GM19328 (cell line): ENCODE results near the gene XAB2.
"Not testable (repeated sequence)": the region's sequence is repeated elsewhere in the genome, so short reads cannot be mapped to it uniquely, and the experiment has no call there.

Experiments used
- ATAC-seq: cut with Tn5 transposase; IDR thresholded peaks from one replicate; pipeline ENCODE4 v1.9.1; 2021; ENCODE audit warnings: mild to moderate bottlenecking, moderate library complexity; ENCODE audit not compliant: unreplicated experiment

The XAB2 gene

DNA sequence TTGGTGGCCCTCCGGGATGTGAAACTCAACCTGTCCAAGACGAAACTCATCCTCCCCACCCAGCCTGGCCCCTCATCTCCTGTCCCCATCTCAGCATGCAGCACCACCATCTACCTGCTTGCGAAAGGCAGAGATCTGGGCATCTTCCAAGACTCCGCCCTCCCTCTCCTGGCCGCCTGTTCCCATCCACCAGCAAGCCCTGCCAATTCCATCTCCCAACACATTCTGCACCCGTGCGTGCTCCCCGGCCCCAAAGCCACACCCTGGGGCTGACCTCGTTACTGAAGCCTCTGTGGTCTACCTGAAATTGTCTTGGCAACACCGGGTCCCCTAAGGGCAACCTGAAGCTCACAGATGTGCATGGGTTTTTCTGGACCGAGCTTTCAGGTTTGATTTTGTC lies 46.9 kb downstream of the XAB2 start:
- no peak for ATAC-seq

DNA sequence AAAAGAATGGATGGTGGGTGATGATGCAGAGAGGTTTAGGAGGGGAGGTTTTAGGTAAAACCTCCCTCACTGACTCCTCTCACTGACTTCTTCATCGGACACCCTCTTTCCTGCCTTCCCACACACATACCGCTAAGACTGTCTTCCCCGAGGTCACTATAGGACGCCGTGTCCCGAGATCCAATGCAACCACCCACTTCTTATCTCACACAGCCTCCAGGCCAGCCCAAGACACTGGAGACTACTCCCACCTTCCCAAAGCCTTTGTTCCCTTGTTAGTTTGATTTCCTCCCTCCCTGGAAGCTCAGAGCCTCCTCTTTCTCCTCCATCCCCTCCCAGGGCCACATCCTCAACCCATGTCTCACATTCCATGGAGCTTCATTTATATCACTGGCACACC lies 50.2 kb downstream of the XAB2 start:
- ATAC-seq, result no peak

GRCh38 chr19:7578127-7578526 lies 51.2 kb downstream of the XAB2 start:
- ATAC-seq, result no peak

- ATAC-seq, result not testable (repeated sequence)
Observed at GRCh38 chr19:7577422-7577821, 51.9 kb downstream of the XAB2 start.

DNA sequence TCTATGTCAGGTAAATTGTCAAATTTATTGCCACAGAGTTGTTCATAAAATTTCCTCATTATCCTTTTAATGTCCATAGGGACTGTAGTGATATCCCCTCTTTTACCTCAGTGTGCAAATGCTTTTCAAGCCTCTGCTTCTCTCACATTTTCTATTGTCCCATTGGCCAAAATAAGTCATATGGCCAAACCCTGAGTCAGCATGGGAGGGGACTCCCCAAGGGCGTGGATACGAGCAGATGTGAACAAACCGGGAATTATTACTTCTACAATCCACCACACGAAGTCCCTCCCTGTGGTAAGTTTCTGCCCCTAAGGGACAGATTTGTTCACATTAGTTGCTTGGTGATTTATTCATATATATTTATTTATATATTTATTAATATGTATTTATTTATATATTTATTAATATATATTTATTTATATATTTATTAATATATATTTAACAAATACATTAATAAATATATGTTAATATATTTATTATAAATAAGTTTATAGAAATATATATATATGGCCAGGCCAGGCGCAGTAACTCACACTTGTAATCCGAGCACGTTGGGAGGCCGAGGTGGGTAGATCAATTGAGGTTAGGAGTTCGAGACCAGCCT lies 53.8 kb downstream of the XAB2 start:
- ATAC-seq, result no peak

GRCh38 chr19:7570761-7571160 lies 58.6 kb downstream of the XAB2 start:
- no peak for ATAC-seq
